Pancreas (tissue), 10 donors: ENCODE data around the gene CCNI. TPM values are rescaled to one million over a fixed set of nuclear protein-coding genes. Genes with fewer than 3 reads are reported as not detected.
A peak's percentile ranks its signal among the peaks of the same experiment; 100 is the strongest.

Experiments
- ATAC-seq, 4 donors: fragments of 200-7000 bp; cut with Tn5 transposase; one replicate each; pipeline versions ENCODE4 v1.8.0 to v1.9.1; 2020; ENCODE audit warnings: mild to moderate bottlenecking in 4 of 4, moderate library complexity in 4 of 4
- DNase-seq, 6 donors: peaks; one replicate each; pipeline ENCODE4 v3.0.0-alpha.2; 2020
- FAIRE-seq: peaks from 2 replicates; lab custom pipeline; 2012; peaks lifted over from hg19 to GRCh38; lab: Jason Lieb, UNC
- H3K27ac ChIP-seq, 4 donors: fragments of 200-600 bp; sonication (generic); 1 replicate in 3 of 4; 2 replicates in 1 of 4; pipeline versions ENCODE4 v1.5.0 to v1.8.0; 2020
- H3K27me3 ChIP-seq, 4 donors: fragments of 200-600 bp; one replicate each; pipeline ENCODE4 v1.8.0; 2021
- H3K36me3 ChIP-seq, 3 donors: fragments of 200-600 bp; sonication (generic) in 1 of 3; one replicate each; pipeline versions ENCODE4 v1.5.0 to v1.8.0; 2020 to 2021
- H3K4me1 ChIP-seq, 3 donors: fragments of 200-600 bp; one replicate each; pipeline ENCODE4 v1.8.0; 2021
- H3K4me3 ChIP-seq, 4 donors: fragments of 200-600 bp; sonication (generic) in 2 of 4; one replicate each; pipeline versions ENCODE4 v1.5.0 to v1.8.0; 2020 to 2021
- H3K9me3 ChIP-seq, 4 donors: fragments of 200-600 bp; one replicate each; pipeline ENCODE4 v1.8.0; 2021
- WGBS, 2 donors: extraction: QIAGEN DNeasy Blood & Tissue Kit; methylation state at CpG; one replicate each; pipeline ENCODE4 v1.1.7; 2013; 5-methylcytosine and 5-hydroxymethylcytosine counted together
- intact Hi-C, 3 donors: fragments of 100-400 bp; cut with DNase I; formaldehyde crosslinking; loops; one replicate each; pipeline versions ENCODE4 v1.11.1 to v1.14.2; 2022
- polyA plus RNA-seq, 2 donors: library from polyadenylated mRNA; stranded (reverse); fragments of 200-250 nt; gene quantifications; one replicate each; pipeline ENCODE4 v1.2.3, GENCODE V29; 2013
- total RNA-seq, 6 donors: library from RNA; stranded (reverse); fragmentation: NEBNext Ultra II Directional in 4 of 6; extraction: Animal tissue kit (Norgen Biotek cat#: 25700) in 4 of 6; gene quantifications; one replicate each; pipeline versions ENCODE4 v1.2.1 to v1.2.4, GENCODE V29; 2021 to 2023
- TF ChIP-seq, protein P1 (sequence below), 4 donors: fragments of 200-600 bp; sonication (generic) in 3 of 4; IDR thresholded peaks; one replicate each; pipeline versions ENCODE4 v1.5.0 to v1.8.0; 2021; ENCODE audit warnings: antibody characterized with exemption in 4 of 4
- donor health status: healthy with polysubstance abuse.
- donor health status: DM: no; HTN: no; CAD: no; lungs with moderate emphysema.
- donor health status: DM: no; HTN: no; CAD: no.
- donor health status: control.
- donor health status: control.
- donor health status: Bipolar disorder and iron deficiency.
- donor health status: DM: yes; HTN: yes; CAD: no.
- donor health status: DM: no; HTN: no; CAD: no.
- donor health status: DM: no; HTN: no; CAD: no.
- donor health status: DM: yes; HTN: yes; CAD: no.

The CCNI gene
- total and polyA plus RNA-seq, 8 donors, result 33.3 to 196 (median 152) TPM

- H3K27me3 ChIP-seq, result no peaks in the 10 kb centered on the region
- intact Hi-C loops, result no loop called here
- TF ChIP-seq, protein P1, sequence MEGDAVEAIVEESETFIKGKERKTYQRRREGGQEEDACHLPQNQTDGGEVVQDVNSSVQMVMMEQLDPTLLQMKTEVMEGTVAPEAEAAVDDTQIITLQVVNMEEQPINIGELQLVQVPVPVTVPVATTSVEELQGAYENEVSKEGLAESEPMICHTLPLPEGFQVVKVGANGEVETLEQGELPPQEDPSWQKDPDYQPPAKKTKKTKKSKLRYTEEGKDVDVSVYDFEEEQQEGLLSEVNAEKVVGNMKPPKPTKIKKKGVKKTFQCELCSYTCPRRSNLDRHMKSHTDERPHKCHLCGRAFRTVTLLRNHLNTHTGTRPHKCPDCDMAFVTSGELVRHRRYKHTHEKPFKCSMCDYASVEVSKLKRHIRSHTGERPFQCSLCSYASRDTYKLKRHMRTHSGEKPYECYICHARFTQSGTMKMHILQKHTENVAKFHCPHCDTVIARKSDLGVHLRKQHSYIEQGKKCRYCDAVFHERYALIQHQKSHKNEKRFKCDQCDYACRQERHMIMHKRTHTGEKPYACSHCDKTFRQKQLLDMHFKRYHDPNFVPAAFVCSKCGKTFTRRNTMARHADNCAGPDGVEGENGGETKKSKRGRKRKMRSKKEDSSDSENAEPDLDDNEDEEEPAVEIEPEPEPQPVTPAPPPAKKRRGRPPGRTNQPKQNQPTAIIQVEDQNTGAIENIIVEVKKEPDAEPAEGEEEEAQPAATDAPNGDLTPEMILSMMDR (IDR thresholded peaks at IDR 0.05), result no peak
- no peak for FAIRE-seq
- 80 to 81% methylated on average over 5 of the region's 5 CpGs for WGBS, 2 donors
- H3K9me3 ChIP-seq, result no peaks in the 10 kb centered on the region
- H3K4me1 ChIP-seq, result peaks cover 0 to 12% (median 7%) of the 10 kb centered on the region in 3 donors
- H3K4me3 ChIP-seq, result no peak overlapping the region
- no peak overlapping the region for H3K27ac ChIP-seq
- DNase-seq, result no peak
- ATAC-seq, result no peak
- no peaks in the 10 kb centered on the region for H3K36me3 ChIP-seq
These were observed 73.3 kb downstream of the CCNI start for GRCh38 chr4:77002321-77003107.

DNA sequence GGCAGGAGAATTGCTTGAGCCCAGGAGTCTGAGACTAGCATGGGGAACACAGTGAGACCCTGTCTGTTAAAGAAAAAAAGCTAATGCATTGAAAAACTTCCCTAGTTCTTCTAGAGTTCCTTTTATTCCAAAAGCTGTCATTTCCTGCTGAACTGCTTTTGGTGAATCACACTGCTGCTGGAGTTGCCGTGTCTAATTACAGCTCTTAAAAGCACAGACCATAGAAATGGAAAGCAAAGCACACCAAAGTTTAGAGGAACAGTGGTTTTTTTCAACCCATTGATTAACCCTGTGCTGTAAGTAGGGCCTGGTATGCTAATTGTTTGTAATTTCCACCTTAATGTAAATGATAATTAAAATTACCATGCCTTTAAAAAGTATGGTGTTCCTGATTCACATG, 73.9 kb downstream of the CCNI start:
- H3K9me3 ChIP-seq, result no peaks in the 10 kb centered on the region
- intact Hi-C loops, result no loop called here
- peaks cover 0 to 4% (median 0%) of the 10 kb centered on the region in 3 donors for H3K36me3 ChIP-seq
- peaks cover 0 to 6% (median under 1%) of the 10 kb centered on the region in 3 donors for H3K4me1 ChIP-seq
- FAIRE-seq (no peak), ATAC-seq (peak in 1 of 4 donors; percentile 66), DNase-seq (no peak)
- TF ChIP-seq, protein P1 (IDR thresholded peaks at IDR 0.05), result no peak
- H3K4me3 ChIP-seq, result no peak overlapping the region
- H3K27me3 ChIP-seq, result no peaks in the 10 kb centered on the region
- WGBS, 2 donors, result 69 to 74% methylated on average over 1 of the region's 1 CpG
- no peak overlapping the region for H3K27ac ChIP-seq

GRCh38 chr4:76998251-76998901, 77.4 kb downstream of the CCNI start:
- ATAC-seq (peak in 1 of 4 donors; percentile 35), FAIRE-seq (no peak), DNase-seq (no peak)
- no peaks in the 10 kb centered on the region for H3K4me1 ChIP-seq
- H3K27me3 ChIP-seq, result no peaks in the 10 kb centered on the region
- WGBS, 2 donors, result 88 to 89% methylated on average over 8 of the region's 8 CpGs
- H3K4me3 ChIP-seq, result no peak overlapping the region
- no peak overlapping the region for H3K27ac ChIP-seq
- TF ChIP-seq, protein P1 (IDR thresholded peaks at IDR 0.05), result no peak
- H3K36me3 ChIP-seq, result peaks cover 0 to 4% (median 0%) of the 10 kb centered on the region in 3 donors
- H3K9me3 ChIP-seq, result no peaks in the 10 kb centered on the region
- intact Hi-C loops, result no loop called here

- no peak overlapping the region for H3K27ac ChIP-seq
- ATAC-seq, result no peak
- H3K36me3 ChIP-seq, result peaks cover 0 to 4% (median 0%) of the 10 kb centered on the region in 3 donors
- no peaks in the 10 kb centered on the region for H3K27me3 ChIP-seq
- no peaks in the 10 kb centered on the region for H3K9me3 ChIP-seq
- H3K4me3 ChIP-seq, result no peak overlapping the region
- intact Hi-C loops, result no loop called here
- TF ChIP-seq, protein P1 (IDR thresholded peaks at IDR 0.05), result no peak
- no peak for FAIRE-seq
- DNase-seq, result no peak
- 96 to 97% methylated on average over 5 of the region's 5 CpGs for WGBS, 2 donors
- no peaks in the 10 kb centered on the region for H3K4me1 ChIP-seq
These were observed 78.3 kb downstream of the CCNI start for GRCh38 chr4:76997532-76997931.

Other genes starting within 250 kb of the CCNI start
- 1 to 10 TPM; 2.1 to 4.2 (median 2.9) TPM for gene SOWAHB, start 177.8 kb downstream of the CCNI start, total RNA-seq
- gene SOWAHB, start 177.8 kb downstream of the CCNI start, polyA plus RNA-seq, result 1 to 10 TPM in 1 of 2 donors, under 1 TPM in 1; 0.53 to 1.2 TPM
- gene SEPTIN11, start 126.2 kb downstream of the CCNI start, total RNA-seq, result 10 to 100 TPM; 18.6 to 48.9 (median 28.9) TPM
- gene SEPTIN11, start 126.2 kb downstream of the CCNI start, polyA plus RNA-seq, result 10 to 100 TPM; 11.6 to 13.6 TPM
- 10 to 100 TPM in 3 of 6 donors, 1 to 10 TPM in 3; 4.7 to 30.2 (median 12.8) TPM for gene CCNG2, start 81.2 kb upstream of the CCNI start, total RNA-seq
- 1 to 10 TPM; 5.1 to 6.1 TPM for gene CCNG2, start 81.2 kb upstream of the CCNI start, polyA plus RNA-seq